ENCODE measurements around the gene SH2D5.

SH2D5 gene

DNA sequence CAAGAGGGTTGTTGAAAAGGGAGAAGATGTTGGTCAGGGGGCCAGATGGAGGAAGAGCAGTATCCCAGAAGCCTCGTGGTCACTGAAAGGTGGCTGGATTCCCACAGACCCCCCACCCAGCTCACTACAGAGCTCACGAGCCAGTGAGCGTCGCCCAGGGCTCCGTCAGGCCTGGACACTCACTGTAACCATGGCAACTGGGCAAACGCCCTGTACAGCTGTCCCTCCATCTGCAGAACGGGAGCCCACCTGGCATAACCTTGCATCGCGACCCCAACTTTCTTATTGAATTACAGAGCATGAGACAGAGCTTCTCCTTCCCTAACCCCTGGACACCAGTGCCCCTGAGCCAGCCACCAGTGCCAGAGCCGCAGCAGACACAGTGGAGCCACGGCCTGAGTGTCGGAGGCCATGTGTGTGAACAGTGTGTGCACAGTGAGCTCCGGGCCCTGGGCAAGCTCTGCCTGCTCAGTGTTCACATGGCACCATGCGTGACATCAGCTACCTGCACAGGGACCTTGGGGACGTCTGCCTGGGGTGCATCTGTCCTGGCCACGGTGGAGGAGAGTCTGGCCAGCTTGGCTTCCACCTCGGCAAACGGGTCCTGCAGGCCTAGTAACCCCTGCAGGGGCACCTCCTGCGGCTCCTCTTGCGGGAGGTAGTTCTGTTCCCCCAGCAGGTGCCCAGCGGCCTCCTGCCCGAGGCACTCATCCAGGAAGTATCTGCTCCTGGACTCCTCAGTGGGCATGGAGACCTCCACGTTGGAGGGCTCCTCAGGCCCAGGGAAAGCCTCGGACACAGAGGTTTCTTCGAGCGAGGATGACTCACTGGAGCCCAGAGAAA lies 45.4 kb downstream of the SH2D5 start:
- TF ChIP-seq CEBPB (IDR thresholded peaks at IDR 0.05): no peak
- no peak for TF ChIP-seq TAF1 (IDR thresholded peaks at IDR 0.05; ENCODE audit: low read depth)
- no peak for TF ChIP-seq ZBTB7A (IDR thresholded peaks at IDR 0.05; ENCODE audit: low read depth)
- TF ChIP-seq TCF12 (IDR thresholded peaks at IDR 0.05; ENCODE audit: low read depth): no peak
- no peak for TF ChIP-seq RAD21 (IDR thresholded peaks at IDR 0.05; ENCODE audit: low read depth)
- no peak for TF ChIP-seq TEAD4 (IDR thresholded peaks at IDR 0.05)
- TF ChIP-seq, protein P1, sequence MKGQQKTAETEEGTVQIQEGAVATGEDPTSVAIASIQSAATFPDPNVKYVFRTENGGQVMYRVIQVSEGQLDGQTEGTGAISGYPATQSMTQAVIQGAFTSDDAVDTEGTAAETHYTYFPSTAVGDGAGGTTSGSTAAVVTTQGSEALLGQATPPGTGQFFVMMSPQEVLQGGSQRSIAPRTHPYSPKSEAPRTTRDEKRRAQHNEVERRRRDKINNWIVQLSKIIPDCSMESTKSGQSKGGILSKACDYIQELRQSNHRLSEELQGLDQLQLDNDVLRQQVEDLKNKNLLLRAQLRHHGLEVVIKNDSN (IDR thresholded peaks at IDR 0.05): no peak

DNA sequence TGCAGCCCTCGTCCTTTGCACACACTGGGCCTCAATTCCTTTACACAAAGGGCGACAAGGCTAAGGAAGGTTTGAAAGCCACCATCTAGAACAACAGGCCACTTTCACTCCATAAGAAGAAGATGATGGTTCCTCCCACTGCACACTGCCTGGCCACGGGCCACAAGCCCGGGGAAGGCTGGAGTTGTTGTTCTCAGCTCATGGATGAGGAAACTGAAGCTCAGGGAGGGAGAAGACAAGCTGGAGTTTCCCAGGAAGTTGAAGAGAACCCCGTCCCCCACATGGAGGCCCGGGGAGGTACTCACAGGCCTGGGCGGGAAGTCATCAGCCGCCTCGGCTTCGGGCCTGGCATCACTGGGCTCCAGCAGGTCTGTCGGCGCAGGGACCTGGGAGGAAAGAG lies 46.8 kb downstream of the SH2D5 start:
- TF ChIP-seq, protein P2, sequence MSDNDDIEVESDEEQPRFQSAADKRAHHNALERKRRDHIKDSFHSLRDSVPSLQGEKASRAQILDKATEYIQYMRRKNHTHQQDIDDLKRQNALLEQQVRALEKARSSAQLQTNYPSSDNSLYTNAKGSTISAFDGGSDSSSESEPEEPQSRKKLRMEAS (IDR thresholded peaks at IDR 0.05): no peak
- TF ChIP-seq TAF1 (IDR thresholded peaks at IDR 0.05; ENCODE audit: low read depth) (no peak), EP300 (IDR thresholded peaks at IDR 0.05; ENCODE audit: borderline replicate concordance) (no peak), FOXM1 (IDR thresholded peaks at IDR 0.05; ENCODE audit: borderline replicate concordance, low read depth) (no peak), NFIC (IDR thresholded peaks at IDR 0.05) (no peak), CEBPB (IDR thresholded peaks at IDR 0.05) (no peak), YY1 (IDR thresholded peaks at IDR 0.05; ENCODE audit: low read depth) (no peak), RAD21 (IDR thresholded peaks at IDR 0.05; ENCODE audit: low read depth) (no peak), CREB1 (IDR thresholded peaks at IDR 0.05; ENCODE audit: low read depth) (no peak), TCF12 (IDR thresholded peaks at IDR 0.05; ENCODE audit: low read depth) (no peak)
- TF ChIP-seq, protein P1 (IDR thresholded peaks at IDR 0.05): no peak
- TF ChIP-seq, protein P3, sequence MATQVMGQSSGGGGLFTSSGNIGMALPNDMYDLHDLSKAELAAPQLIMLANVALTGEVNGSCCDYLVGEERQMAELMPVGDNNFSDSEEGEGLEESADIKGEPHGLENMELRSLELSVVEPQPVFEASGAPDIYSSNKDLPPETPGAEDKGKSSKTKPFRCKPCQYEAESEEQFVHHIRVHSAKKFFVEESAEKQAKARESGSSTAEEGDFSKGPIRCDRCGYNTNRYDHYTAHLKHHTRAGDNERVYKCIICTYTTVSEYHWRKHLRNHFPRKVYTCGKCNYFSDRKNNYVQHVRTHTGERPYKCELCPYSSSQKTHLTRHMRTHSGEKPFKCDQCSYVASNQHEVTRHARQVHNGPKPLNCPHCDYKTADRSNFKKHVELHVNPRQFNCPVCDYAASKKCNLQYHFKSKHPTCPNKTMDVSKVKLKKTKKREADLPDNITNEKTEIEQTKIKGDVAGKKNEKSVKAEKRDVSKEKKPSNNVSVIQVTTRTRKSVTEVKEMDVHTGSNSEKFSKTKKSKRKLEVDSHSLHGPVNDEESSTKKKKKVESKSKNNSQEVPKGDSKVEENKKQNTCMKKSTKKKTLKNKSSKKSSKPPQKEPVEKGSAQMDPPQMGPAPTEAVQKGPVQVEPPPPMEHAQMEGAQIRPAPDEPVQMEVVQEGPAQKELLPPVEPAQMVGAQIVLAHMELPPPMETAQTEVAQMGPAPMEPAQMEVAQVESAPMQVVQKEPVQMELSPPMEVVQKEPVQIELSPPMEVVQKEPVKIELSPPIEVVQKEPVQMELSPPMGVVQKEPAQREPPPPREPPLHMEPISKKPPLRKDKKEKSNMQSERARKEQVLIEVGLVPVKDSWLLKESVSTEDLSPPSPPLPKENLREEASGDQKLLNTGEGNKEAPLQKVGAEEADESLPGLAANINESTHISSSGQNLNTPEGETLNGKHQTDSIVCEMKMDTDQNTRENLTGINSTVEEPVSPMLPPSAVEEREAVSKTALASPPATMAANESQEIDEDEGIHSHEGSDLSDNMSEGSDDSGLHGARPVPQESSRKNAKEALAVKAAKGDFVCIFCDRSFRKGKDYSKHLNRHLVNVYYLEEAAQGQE (IDR thresholded peaks at IDR 0.05; ENCODE audit: low read depth): no peak

DNA sequence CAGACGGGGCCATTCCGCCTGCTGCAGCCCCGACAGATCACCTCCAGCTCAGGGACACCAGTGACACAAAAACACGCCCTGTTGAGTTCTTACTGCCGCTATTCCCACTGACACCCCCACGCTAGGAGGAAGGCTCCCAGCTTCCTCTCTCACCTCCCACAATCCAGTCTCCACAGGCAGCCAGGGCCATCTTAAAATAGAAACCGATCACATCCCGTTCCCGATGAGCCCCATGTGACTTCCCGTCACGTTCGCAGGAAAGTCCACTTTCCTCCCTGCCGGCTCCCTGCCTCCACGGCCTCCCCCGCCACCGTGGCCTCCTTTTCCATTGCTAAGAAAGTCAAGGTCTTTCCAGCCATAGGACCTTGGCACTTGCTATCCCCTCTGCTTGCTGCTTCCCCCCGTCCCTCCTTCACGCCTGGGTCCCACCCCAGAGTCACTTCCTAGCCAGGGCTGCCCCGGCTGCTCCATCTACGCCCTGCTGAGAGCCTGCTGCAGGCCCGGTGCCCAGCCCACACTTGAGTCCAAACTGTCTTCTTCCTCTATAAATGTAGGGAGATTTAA lies 47.3 kb downstream of the SH2D5 start:
- TF ChIP-seq ZBTB7A (IDR thresholded peaks at IDR 0.05; ENCODE audit: low read depth): no peak
- no peak for TF ChIP-seq NFIC (IDR thresholded peaks at IDR 0.05)
- no peak for TF ChIP-seq EP300 (IDR thresholded peaks at IDR 0.05; ENCODE audit: borderline replicate concordance)
- TF ChIP-seq, protein P1 (IDR thresholded peaks at IDR 0.05): no peak

DNA sequence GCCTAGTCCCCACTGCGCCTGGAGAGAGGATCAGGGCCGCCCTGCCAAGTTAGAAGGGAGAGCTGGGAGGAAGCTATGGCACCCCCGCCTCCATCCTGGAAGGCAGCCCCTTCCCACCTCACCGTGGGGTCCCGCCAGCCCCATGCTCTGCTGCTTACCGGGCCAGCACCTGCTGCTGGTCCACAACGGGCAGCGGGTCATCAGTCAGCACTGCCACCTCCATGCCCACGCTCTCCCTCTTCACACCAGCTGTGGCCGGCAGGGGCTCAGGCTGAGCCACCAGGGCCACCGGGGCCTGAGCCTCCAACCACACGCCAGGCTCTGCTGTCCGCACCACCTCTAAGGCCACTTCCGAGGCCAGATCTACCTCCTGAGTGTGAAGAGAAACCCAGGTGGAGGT lies 47.9 kb downstream of the SH2D5 start:
- no peak for TF ChIP-seq TCF12 (IDR thresholded peaks at IDR 0.05; ENCODE audit: low read depth)
- no peak for TF ChIP-seq CEBPB (IDR thresholded peaks at IDR 0.05)
- TF ChIP-seq, protein P1 (IDR thresholded peaks at IDR 0.05): no peak
- TF ChIP-seq TAF1 (IDR thresholded peaks at IDR 0.05; ENCODE audit: low read depth): no peak
- TF ChIP-seq, protein P2 (IDR thresholded peaks at IDR 0.05): no peak
- TF ChIP-seq EP300 (IDR thresholded peaks at IDR 0.05; ENCODE audit: borderline replicate concordance): no peak
- no peak for TF ChIP-seq RAD21 (IDR thresholded peaks at IDR 0.05; ENCODE audit: low read depth)
- TF ChIP-seq TEAD4 (IDR thresholded peaks at IDR 0.05): no peak

DNA sequence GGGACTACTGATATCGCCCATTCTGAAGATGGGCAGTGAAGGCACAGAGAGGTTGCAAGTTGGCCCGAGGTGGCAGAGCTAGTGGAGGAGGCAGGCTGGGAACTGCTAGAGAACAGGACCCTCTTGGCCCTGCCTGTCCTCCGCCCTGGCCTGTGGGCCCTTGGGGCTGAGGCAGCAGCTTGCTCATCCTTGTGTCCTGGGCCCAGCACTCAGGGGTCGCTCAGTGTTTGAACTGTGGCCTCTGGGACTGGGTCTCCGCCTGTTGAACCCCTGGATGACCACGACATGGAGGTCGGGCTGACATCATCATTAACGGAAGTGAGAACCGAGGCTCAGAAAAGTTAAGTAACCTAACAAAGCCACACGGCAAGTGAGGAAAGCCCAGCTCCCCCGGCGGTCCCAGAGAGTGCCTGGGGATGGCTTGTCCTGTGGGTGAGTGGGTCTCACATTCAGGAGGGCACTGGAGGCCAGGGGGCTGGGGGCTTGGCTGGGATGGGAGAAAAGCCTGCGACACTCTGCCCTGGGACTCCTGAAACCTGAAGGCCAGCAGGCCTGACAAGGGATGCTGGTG lies 48.4 kb downstream of the SH2D5 start:
- TF ChIP-seq, protein P3 (IDR thresholded peaks at IDR 0.05; ENCODE audit: low read depth): no peak
- TF ChIP-seq TCF12 (IDR thresholded peaks at IDR 0.05; ENCODE audit: low read depth) (no peak), ZBTB7A (IDR thresholded peaks at IDR 0.05; ENCODE audit: low read depth) (no peak), CEBPB (IDR thresholded peaks at IDR 0.05) (no peak), NFIC (IDR thresholded peaks at IDR 0.05) (no peak), CREB1 (IDR thresholded peaks at IDR 0.05; ENCODE audit: low read depth) (no peak), TEAD4 (IDR thresholded peaks at IDR 0.05) (no peak), EGR1 (IDR thresholded peaks at IDR 0.05) (no peak), YY1 (IDR thresholded peaks at IDR 0.05; ENCODE audit: low read depth) (no peak), RAD21 (IDR thresholded peaks at IDR 0.05; ENCODE audit: low read depth) (no peak), TAF1 (IDR thresholded peaks at IDR 0.05; ENCODE audit: low read depth) (no peak), EP300 (IDR thresholded peaks at IDR 0.05; ENCODE audit: borderline replicate concordance) (no peak), FOXM1 (IDR thresholded peaks at IDR 0.05; ENCODE audit: borderline replicate concordance, low read depth) (no peak)
- TF ChIP-seq, protein P1 (IDR thresholded peaks at IDR 0.05): no peak
- TF ChIP-seq, protein P2 (IDR thresholded peaks at IDR 0.05): no peak

Data from Ishikawa (cell line).